ENCODE measurements around the gene WDR38.

Gene WDR38

GRCh38 chr9:124858330-124859046 lies 5.2 kb downstream of the WDR38 start:
- ATAC-seq (no peak), DNase-seq (no peak)

- DNase-seq, result no peak
These were observed 6.7 kb downstream of the WDR38 start for GRCh38 chr9:124859803-124860581.

GRCh38 chr9:124860582-124861341 lies 7.5 kb downstream of the WDR38 start:
- no peak for DNase-seq
- ATAC-seq, result no peak

More at GRCh38 chr9:124859803-124860581, 6.7 kb downstream of the WDR38 start:
- no peak for ATAC-seq

DNA sequence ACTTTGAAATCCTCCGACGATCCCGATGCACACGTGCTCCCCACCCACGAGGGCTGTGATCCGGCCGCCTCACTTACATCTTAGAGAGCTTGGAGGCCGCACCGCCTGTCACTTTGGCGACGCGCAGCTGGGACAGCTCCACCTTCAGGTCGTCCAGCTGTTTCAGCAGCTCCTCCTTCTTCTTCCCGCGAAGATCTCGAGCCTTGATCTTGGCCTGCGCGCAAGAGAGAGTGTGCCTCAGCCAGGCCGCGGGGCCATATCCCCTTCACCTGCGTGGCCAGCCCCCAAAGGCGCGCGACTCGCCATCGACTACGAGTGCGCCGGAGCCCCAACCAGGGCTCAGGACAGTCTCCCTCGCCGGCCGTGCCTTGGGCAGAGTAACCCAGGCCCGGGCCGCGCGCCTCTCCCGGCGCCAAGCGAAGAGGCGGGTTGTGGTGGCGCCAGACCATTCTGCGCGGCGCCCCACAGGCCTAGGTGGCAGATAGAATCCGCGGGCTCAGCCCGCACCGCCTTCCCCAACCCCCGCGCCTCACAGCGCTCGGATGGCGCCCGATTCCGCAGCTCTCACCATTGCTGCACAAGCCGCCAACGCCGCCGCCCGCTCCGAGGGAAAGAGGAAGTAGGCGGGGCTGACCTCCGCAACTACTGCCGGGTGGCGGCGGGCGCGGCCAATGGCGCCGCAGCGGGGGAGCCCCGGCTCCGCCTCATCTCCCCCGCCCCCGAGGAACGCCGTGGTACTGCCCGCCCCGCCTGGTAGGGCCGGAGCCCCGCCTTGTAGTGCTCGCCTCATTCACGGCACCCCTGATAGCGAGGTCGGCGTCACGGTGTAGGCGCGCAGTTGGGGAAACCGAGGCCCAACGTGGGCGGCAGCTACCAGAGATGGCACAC lies 8.3 kb downstream of the WDR38 start, which contains the start of the genes ARPC5L and RPL35:
TSS of gene ARPC5L (plus strand) at position 789 of the 888 bp plus-strand sequence. CDS start 7,161 bp downstream, outside the sequence.
TSS of gene RPL35 (minus strand) at position 616 of the 888 bp plus-strand sequence. CDS start at position 571, 45 bp downstream.
- DNase-seq (peak; percentile 97), ATAC-seq (peak; percentile 96)

DNA sequence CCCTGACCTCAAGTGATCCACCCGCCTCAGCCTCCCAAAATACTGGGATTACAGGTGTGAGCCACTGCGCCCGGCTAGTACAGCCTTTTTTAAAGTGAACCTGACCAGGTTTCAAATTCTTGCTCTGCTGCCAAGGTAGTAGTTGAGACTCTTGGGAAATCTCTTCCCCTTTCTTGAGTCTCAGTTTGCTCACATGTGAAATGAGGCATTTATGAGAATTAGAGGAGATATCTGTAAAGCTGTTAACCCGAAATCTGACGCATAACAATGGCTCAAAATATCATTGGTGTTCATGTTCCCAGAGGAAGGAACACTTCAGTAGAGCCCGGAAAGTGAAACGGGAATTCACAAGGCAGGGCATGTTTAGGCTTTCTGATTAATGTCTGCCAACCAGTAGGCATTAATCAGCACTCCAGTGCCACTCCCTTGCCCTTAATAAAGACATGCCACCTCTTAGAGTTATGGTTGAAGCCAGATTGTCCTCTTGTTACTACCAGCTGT lies 10.2 kb downstream of the WDR38 start:
- no peak for DNase-seq
- no peak for ATAC-seq

DNA sequence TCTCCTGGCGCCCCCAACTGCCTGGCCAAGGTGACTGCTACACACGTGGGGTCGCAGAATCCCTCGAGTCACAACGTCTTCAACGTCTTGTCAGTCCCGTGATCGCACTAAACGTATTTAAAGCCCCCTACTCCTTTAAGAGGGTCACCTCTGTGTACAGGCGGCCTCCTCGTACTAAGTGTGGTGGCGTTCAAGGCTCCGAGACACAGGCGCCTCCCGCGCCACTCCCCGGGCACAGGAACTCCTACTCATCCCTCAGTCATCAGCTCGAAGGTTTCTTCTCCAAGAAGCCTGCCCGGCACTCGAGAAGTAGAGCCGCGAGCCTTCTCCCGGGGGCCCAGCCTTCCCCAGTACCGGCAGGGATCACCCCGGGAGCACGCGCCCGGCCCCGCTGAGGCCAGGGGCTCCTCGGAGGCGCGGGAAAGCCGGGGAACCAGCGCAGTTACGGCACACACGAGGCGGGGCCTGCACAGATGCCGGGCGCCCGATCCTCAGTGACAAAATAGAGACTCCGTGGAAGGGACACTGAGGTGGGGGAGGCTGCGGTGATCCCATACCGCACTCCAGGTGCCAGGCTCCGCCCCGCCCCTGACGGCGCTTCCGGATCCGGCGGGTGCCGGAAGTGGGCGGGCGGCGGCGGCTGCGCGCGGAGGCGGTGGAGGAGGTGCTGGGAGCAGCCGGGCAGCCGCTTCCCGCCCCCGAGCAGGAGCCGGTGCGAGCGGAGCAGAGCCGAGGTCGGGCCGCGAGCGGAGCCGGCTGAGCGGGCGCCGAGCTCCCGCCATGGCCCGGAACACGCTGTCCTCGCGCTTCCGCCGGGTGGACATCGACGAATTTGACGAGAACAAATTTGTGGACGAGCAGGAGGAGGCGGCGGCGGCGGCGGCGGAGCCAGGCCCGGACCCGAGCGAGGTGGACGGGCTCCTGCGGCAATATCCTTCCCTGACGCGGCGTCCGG lies 15.5 kb downstream of the WDR38 start:
- ATAC-seq, result peak; percentile 81
- DNase-seq, result peak; percentile 95

DNA sequence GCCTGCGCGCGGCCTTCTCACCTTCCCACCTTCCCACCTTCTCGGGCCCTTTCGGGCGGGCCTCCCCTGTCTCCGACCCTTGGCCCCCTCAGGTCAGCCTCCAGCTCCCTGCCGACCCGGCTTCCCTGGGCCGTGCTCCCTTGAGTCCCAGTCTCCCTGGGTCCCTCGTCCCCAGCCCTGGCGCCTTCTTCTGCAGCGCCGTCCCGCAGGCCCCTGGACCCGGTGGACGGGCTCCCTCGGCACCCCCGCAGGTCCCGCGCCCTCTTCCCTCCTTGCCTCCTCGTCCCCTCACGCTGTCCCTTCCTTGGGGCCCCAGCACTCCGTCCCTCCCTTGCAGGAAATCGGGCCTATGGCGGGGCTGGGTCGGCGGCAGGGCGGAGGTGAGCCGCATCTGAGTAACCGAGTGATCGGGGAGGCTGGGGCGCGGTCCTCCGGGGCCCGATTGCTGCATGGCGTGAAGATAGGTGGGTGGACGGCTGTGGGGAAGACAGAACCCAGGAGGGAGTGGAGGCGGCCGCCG lies 16.3 kb downstream of the WDR38 start:
- ATAC-seq (no peak), DNase-seq (peak; percentile 54)

- ATAC-seq, result peak; percentile 63
- DNase-seq, result peak; percentile 89
These were observed 16.8 kb downstream of the WDR38 start for GRCh38 chr9:124869986-124870560.

DNA sequence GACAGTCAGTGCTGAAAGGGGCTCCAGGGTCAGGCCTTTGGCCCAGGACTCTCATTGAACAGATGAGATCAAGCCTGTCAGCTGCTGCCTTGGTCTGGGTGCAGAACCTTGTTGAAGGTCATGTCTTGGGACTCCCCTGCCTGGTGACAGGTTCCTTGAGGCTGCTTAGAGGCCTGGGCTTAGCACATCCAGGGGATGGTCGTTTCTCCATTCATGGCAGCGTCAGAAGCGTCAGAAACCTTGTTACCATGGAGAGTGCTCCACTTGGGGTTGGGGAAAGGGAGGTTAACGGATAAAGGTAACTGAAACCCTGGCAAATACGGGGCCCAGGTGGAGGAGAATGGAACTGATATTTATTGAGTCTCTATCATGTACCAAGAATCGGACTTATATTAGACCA lies 17.5 kb downstream of the WDR38 start:
- ATAC-seq, result no peak

DNA sequence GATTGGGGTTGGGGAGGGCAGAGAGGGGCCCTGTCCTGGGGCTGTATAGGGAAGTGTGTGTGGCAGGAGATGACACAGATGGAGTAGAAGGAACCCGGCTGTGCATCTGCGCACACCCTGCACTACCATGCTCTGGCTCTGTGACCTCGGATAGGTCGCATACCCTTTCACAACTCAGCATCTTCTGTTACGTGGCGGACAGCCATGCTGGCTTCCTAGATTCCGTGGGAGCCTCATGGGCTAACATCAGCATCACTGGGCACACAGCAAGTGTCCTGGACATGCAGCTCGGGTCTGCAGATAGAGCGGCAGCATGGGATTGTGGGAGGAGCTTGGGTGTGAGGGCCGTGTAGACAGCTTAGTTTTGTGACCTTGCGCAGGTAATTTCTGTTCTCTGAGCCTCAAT lies 17.9 kb downstream of the WDR38 start:
- DNase-seq (no peak), ATAC-seq (no peak)

More for the DNA sequence above, 17.5 kb downstream of the WDR38 start:
- DNase-seq, result no peak

DNA sequence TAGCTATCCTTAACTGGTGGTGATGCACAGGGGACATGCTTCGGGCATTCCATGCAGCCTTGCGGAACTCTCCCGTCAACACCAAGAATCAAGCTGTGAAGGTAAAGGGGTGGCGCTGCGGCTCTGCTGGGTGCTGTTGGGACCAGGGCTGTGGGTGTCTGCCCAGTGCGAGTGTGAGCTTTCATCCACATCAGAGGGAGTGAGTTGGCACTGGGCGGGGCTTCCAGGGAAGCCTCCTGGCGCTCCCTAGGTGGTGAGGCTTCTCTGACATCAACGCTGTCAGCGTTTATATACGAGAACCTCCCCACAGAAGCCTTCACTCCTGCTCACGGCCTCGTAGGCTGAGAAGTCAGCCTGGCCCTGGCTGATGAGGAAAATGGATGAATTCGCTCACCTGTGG lies 20.4 kb downstream of the WDR38 start:
- ATAC-seq, result no peak
- DNase-seq, result no peak

DNA sequence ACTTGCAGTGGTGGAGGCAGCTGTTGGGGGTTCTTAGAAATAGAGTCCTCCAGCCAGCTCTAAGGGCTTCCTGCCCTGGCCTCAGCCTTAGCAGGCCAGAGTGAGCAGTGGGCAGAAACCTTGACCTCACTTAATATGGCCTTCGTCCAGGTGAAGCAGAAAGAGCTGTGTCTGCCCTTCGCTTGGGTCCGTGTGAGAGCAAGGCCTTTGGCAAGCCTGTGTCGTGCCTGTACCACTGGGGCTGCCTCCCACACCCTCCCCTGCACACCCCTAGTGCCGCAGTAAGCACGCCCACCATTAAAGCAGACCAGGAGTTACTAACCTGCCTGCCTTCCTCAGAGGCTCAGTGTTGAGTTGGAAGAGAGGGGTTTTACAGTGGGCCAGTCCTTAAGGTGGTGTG lies 22.2 kb downstream of the WDR38 start:
- DNase-seq (no peak), ATAC-seq (no peak)

- DNase-seq, result no peak
- no peak for ATAC-seq
These were observed 23.9 kb downstream of the WDR38 start for GRCh38 chr9:124877021-124877782.

GRCh38 chr9:124878021-124878420 lies 24.8 kb downstream of the WDR38 start:
- DNase-seq, result no peak
- ATAC-seq, result no peak

DNA sequence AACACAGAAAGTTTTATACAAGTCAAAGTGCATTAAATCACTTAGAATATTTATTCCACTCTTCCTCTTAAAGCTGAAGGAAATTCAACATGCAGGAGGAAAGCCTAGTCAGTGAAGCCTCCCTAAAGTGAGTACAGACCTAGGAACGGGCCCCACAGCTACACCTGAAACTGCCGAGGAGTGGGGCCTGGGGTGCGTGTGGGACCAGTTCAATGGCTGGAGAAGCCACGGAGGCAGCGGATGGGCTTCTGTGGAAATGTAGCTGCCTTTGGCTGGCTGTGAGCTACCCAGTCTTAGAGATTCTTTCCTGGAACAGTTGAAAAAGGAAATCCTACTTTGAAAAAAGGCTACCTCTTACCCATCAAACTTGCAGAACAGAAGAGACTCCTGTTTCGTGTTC lies 25.3 kb downstream of the WDR38 start:
- no peak for DNase-seq
- ATAC-seq, result no peak

DNA sequence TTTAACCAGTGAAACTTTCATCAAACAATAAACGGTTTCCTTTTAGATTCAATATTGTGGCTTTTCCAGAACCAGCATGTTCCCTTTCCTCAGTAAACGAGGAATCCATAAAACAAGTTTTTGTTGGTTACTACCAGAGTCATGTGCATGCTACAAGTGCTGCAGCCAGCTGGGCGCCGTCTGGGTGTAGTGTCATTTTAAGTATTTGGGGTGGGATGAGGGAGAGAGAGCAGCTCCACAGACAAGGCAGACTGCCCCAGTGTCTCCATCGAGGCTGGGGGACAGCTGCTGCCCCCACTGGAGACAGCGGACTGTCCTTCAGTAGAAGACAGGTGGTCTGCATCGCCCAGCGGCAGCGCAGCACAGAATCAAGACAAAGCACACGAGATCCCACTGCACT lies 26.0 kb downstream of the WDR38 start:
- DNase-seq, result no peak
- ATAC-seq, result no peak

DNA sequence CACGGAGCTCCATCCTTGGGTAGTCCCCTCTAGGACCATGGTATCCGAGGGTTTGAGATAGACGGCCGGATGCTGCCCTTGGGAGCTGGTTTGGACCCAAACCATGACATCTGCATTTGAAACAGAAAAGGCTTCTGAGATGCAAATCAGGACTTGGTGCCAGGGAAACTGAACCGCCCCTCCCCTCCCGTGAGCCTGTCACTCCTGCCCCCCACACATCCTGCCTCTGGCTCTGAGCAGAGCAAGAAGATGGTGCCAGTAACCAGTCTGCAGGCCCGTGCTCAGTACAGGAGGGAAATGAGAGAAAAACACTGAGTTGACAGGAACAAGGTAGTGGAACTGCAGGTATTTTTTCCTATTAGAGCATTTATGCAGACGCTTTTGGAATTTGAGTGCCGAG lies 27.2 kb downstream of the WDR38 start:
- no peak for ATAC-seq
- DNase-seq, result no peak

GRCh38 chr9:124881138-124881743 lies 28.0 kb downstream of the WDR38 start:
- no peak for ATAC-seq
- DNase-seq, result no peak

Measured in stimulated activated naive CD8-positive, alpha-beta T cell treated with anti-CD3 and anti-CD28 coated beads, Interleukin-15, Interleukin-2, amounts not matched to agents 100 U/mL and 50 U/mL, for 24 hours (primary cell).